Esophagus squamous epithelium (tissue), 4 donors: Measurements from ENCODE around the gene GNAL.

Experiments
- POLR2A ChIP-seq, 4 donors: fragments of 450-650 bp; IDR thresholded peaks; one replicate each; pipeline ENCODE4 v1.6.1; 2017; ENCODE audit warnings: antibody characterized with exemption in 4 of 4, mild to moderate bottlenecking in 4 of 4, moderate library complexity in 3 of 4
- TF ChIP-seq, protein P1 (sequence below), 6 experiments: fragments of 450-650 bp in 4 of 6; fragments of 200-600 bp in 2 of 6; sonication (generic) in 2 of 6; IDR thresholded peaks; one replicate each; pipeline ENCODE4 v1.5.1; 2016 to 2019; ENCODE audit warnings: antibody characterized with exemption in 6 of 6, mild to moderate bottlenecking in 4 of 6, moderate library complexity in 4 of 6

- TF ChIP-seq POLR2A (IDR thresholded peaks at IDR 0.05): no peak
- TF ChIP-seq, protein P1, sequence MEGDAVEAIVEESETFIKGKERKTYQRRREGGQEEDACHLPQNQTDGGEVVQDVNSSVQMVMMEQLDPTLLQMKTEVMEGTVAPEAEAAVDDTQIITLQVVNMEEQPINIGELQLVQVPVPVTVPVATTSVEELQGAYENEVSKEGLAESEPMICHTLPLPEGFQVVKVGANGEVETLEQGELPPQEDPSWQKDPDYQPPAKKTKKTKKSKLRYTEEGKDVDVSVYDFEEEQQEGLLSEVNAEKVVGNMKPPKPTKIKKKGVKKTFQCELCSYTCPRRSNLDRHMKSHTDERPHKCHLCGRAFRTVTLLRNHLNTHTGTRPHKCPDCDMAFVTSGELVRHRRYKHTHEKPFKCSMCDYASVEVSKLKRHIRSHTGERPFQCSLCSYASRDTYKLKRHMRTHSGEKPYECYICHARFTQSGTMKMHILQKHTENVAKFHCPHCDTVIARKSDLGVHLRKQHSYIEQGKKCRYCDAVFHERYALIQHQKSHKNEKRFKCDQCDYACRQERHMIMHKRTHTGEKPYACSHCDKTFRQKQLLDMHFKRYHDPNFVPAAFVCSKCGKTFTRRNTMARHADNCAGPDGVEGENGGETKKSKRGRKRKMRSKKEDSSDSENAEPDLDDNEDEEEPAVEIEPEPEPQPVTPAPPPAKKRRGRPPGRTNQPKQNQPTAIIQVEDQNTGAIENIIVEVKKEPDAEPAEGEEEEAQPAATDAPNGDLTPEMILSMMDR (IDR thresholded peaks at IDR 0.05): no peak
These were observed 173.5 kb downstream of the GNAL start for GRCh38 chr18:11862468-11863137.
